IgD-negative memory B cell (primary cell): ENCODE measurements around the gene C2orf49. TPM values are rescaled to one million over a fixed set of nuclear protein-coding genes. Genes with fewer than 3 reads are reported as not detected.
A peak's percentile ranks its signal among the peaks of the same experiment; 100 is the strongest.

Source experiments
- H3K27ac Mint-ChIP-seq, 3 donors: one replicate each; pipeline ENCODE4 v1.8.0; 2020 to 2022; ENCODE audit warnings: mild to moderate bottlenecking in 3 of 3, mixed read lengths in 3 of 3, moderate library complexity in 1 of 3
- H3K27me3 Mint-ChIP-seq: one replicate; pipeline ENCODE4 v1.8.0; 2021; ENCODE audit warnings: mixed read lengths
- H3K36me3 Mint-ChIP-seq: one replicate; pipeline ENCODE4 v1.8.0; 2020; ENCODE audit warnings: mild to moderate bottlenecking, mixed read lengths
- H3K4me1 Mint-ChIP-seq, 3 donors: one replicate each; pipeline ENCODE4 v1.8.0; 2020 to 2022; ENCODE audit warnings: mixed read lengths in 3 of 3, mild to moderate bottlenecking in 1 of 3
- H3K4me3 Mint-ChIP-seq, 4 donors: one replicate each; pipeline ENCODE4 v1.8.0; 2020 to 2022; ENCODE audit warnings: mild to moderate bottlenecking in 4 of 4, mixed read lengths in 4 of 4, moderate library complexity in 3 of 4
- H3K9me3 Mint-ChIP-seq, 3 donors: one replicate each; pipeline ENCODE4 v1.8.0; 2020 to 2021; ENCODE audit warnings: mixed read lengths in 3 of 3, mild to moderate bottlenecking in 1 of 3
- polyA plus RNA-seq: library from polyadenylated mRNA; unstranded; fragments of 300-500 nt; fragmentation: Illumina TruSeq; gene quantifications from one replicate; pipeline ENCODE4 v1.2.3, GENCODE V29; 2021

C2orf49 gene
- polyA plus RNA-seq, 1 donor from 2014 or later: 11.3 TPM

DNA sequence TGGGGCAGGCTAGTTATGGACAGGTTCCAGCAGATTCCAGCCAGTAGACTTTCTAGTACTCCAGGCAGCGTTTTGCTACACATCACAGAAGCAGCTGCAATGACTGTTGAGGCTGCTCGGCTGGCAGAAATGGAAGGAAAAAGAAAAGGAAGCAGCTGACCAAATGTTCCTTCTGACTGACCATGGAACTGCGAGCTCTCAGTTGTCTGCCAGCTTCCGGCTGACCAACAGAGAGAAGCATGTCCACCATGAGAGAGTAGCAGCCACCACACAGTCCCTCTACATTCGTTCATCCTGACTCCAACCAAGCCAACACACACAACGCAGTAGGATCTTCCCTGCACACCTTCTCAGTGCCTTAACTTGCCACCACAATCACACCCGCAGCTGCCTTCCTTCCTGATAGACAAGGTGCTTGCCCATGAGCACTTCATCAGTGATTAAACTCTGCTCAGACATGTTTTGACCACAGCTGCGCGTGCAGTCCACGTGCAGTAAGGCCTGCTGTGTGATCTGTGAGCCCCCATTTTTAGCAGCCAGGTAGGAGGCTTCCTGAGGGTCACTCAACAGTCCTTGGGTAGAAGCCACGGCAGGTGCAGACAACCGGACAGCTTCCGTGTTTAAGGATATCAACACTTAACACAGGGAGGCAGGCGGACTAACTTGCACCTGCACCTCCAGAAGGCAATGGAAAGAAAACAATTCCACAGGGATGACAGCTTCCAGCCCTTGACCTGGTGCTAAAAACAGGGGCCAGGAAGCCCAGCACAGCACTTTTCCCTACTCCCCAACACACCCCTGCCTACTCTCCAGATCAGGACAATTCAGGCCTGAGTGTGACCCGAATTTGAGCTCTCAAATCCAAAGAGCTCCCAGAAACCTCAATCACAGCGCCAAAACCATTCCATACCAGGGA lies 8.8 kb upstream of the C2orf49 start:
- peaks cover 31 to 39% (median 32%) of the 10 kb centered on the region in 3 donors for H3K4me1 Mint-ChIP-seq
- no peaks in the 10 kb centered on the region for H3K27me3 Mint-ChIP-seq
- peak overlapping the region; percentile 80 to 100 (median 96) for H3K4me3 Mint-ChIP-seq
- peaks cover 1% of the 10 kb centered on the region for H3K36me3 Mint-ChIP-seq
- peak overlapping the region; percentile 79 to 98 (median 95) for H3K27ac Mint-ChIP-seq
- no peaks in the 10 kb centered on the region for H3K9me3 Mint-ChIP-seq

DNA sequence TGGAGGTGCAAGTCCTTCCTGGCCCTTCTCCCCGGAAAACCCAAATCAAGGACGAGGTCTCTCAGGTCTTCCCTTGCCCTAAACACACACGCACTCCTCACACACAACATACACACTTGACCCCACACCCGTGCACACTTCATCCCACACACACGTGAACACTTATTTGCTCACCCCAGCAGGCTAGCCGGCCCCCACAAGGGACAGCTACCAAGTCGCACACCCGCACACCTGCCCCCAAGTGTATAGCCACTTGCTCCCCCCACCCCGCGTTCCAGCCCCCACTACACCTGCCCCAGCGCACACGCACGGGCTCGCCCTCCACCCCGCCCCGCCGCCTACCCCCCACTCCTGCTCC lies 8.2 kb upstream of the C2orf49 start:
- H3K36me3 Mint-ChIP-seq: peaks cover 1% of the 10 kb centered on the region
- H3K4me1 Mint-ChIP-seq: peaks cover 27 to 34% (median 28%) of the 10 kb centered on the region in 3 donors
- H3K9me3 Mint-ChIP-seq: no peaks in the 10 kb centered on the region
- H3K27me3 Mint-ChIP-seq: no peaks in the 10 kb centered on the region
- H3K4me3 Mint-ChIP-seq: peak overlapping the region; percentile 80 to 100 (median 96)
- peak overlapping the region; percentile 79 to 98 (median 95) for H3K27ac Mint-ChIP-seq

DNA sequence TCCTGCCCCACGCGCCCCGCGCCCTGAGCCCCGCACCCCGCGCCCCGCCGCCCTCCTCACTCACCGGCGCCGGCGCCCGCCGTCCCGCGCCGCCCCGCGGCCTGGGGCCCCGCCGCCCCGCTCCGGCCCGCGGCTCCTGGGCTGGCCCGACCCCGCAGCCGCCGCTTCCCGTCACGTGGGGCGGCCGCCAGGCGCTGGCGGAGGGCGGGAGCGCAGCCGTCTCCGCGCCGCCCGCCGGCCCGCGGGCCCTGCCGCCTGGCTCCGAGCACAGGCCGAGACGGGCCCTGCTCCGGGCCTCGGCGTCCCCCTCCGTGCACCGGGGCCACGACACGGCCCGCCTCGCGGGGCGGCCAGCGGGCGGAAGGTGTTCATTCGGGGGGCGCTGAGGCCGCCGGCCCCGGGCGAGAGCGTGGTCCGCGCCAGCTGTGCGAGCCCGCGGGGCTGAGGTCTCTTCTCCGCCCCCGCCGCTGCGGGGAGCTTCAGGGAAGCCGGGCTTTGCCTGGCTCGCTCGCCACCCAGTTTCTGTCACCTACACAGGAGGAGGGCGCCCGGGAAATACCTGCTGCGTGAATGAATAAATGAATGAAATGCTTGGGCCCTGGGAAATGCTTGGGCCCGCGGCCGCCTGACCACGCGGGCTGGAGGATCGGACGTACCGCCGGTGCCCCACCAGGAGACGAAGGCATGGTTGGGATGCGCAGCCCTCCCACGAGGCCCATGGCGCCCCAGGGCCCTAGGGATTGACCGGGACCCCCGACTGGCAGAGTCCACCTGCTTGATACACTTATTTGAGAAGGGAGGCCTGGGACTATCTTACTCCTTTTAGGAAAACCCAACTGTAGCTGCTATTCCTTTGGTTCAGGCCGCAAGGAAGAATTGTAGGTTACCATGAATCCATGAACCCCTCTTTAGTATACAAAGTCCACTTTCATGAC lies 7.5 kb upstream of the C2orf49 start, which contains the start of gene TGFBRAP1:
TSS of gene TGFBRAP1 (minus strand) at position 175 of the 935 bp plus-strand sequence. CDS start 21,434 bp downstream, outside the sequence.
- Mint-ChIP-seq H3K4me1 (peaks cover 24 to 32% (median 26%) of the 10 kb centered on the region in 3 donors), H3K9me3 (no peaks in the 10 kb centered on the region), H3K4me3 (peak within 1 kb of the TSS; percentile 91 to 100 (median 96)), H3K36me3 (peaks cover under 1% of the 10 kb centered on the region), H3K27ac (peak within 1 kb of the TSS; percentile 79 to 99 (median 95)), H3K27me3 (no peaks in the 10 kb centered on the region)

DNA sequence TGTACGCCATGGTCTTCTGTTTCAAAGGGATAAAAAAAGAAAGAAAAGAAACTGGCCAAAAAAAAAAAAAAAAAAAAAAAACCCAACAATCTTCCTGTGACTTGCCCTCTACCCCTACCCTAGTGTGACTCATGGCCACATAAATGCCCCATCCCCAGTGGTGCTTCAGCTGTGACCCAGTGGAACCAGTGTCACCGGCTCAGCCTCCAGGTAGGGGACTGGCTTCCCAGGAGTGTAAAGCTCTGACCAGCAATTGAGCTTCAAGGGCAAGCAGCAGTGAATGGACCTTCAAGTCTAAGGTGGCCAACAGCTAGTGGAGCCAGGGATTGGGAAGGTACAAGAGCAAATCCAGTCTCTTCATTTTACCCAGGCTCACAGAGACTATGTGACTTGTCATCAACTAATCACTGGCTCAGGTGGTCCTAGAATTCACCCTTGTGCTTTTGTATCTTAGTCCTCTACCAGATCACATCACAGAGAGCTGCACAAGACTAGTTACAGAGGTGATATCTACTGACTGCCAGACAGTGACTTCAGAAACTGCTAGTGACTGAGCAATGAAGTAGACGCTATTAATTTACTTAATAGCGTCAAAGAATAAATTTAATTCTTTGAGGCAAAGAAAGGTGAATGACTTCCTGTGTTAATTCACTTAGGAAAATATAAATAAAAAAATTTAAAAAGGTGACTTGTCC lies 6.5 kb upstream of the C2orf49 start:
- peaks cover 20 to 22% (median 22%) of the 10 kb centered on the region in 3 donors for H3K4me1 Mint-ChIP-seq
- peak overlapping the region; percentile 56 to 99 (median 93) for H3K27ac Mint-ChIP-seq
- no peaks in the 10 kb centered on the region for H3K9me3 Mint-ChIP-seq
- H3K36me3 Mint-ChIP-seq: no peaks in the 10 kb centered on the region
- H3K27me3 Mint-ChIP-seq: no peaks in the 10 kb centered on the region
- peak overlapping the region; percentile 85 to 96 (median 92) for H3K4me3 Mint-ChIP-seq

DNA sequence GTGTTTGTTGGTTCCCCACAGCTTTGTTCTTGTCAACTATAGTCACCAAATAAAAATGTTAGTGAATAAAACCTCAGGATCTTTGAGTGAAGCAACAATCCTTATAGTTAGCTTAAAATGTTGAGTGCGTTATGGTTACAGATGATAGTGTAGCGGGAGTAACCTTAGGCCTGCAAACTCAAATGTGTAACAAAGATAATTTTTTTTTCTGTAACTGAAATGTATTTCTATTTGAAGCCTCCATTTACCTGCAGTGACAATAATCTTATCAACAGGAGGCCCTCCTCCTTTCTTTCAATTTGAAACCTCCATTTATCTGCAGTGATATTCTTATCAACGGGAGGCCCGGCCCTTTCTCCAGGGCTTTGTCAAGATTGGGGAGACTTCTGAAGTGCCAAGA lies 3.1 kb upstream of the C2orf49 start:
- no peaks in the 10 kb centered on the region for H3K27me3 Mint-ChIP-seq
- peak overlapping the region in 1 of 3 donors; percentile 98 for H3K27ac Mint-ChIP-seq
- H3K4me1 Mint-ChIP-seq: peaks cover 17 to 25% (median 24%) of the 10 kb centered on the region in 3 donors
- no peak overlapping the region for H3K4me3 Mint-ChIP-seq
- H3K36me3 Mint-ChIP-seq: no peaks in the 10 kb centered on the region
- no peaks in the 10 kb centered on the region for H3K9me3 Mint-ChIP-seq

DNA sequence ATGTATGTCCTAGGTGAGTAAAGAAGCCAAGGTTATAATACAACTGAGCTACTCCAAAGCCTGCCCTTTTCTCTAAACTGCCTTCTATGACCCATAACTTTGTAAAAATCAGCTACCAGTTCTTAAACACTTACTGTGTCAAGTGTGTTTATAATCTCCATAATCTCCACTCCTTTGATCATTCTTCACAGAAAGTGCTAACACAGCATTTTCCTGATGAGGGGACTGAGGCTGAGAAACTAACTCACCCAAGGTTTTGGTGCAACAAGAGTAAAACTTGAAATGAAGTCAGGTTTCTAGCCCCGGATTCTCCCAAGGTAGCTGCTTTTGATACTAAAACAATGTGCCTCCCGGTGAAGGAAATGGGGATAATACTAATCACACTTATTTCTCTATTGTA lies 1.9 kb upstream of the C2orf49 start:
- peak overlapping the region in 1 of 4 donors; percentile 45 for H3K4me3 Mint-ChIP-seq
- H3K4me1 Mint-ChIP-seq: peaks cover 22 to 23% (median 23%) of the 10 kb centered on the region in 3 donors
- peak overlapping the region in 1 of 3 donors; percentile 98 for H3K27ac Mint-ChIP-seq
- no peaks in the 10 kb centered on the region for H3K9me3 Mint-ChIP-seq
- H3K27me3 Mint-ChIP-seq: no peaks in the 10 kb centered on the region
- no peaks in the 10 kb centered on the region for H3K36me3 Mint-ChIP-seq

DNA sequence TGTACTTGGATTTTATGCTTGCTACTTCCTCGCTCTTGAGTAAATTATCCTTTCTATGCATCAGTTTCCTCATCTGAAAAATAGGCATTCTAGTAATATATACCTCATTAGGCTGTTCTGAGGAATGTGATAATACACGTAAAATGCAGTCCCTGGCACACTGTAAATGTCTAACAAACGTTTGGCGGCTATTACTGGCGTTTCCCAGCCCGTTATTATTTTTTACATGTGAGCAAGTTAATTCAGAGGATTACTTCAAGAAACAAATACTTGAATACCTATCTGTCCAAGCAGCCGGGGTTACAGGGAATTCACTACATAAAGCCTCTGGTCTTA lies 586 bp upstream of the C2orf49 start:
- H3K4me1 Mint-ChIP-seq: peaks cover 20 to 23% (median 22%) of the 10 kb centered on the region in 3 donors
- no peaks in the 10 kb centered on the region for H3K36me3 Mint-ChIP-seq
- no peaks in the 10 kb centered on the region for H3K27me3 Mint-ChIP-seq
- H3K4me3 Mint-ChIP-seq: peak overlapping the region; percentile 96 to 100 (median 98)
- H3K9me3 Mint-ChIP-seq: no peaks in the 10 kb centered on the region
- peak overlapping the region; percentile 98 to 100 (median 100) for H3K27ac Mint-ChIP-seq

DNA sequence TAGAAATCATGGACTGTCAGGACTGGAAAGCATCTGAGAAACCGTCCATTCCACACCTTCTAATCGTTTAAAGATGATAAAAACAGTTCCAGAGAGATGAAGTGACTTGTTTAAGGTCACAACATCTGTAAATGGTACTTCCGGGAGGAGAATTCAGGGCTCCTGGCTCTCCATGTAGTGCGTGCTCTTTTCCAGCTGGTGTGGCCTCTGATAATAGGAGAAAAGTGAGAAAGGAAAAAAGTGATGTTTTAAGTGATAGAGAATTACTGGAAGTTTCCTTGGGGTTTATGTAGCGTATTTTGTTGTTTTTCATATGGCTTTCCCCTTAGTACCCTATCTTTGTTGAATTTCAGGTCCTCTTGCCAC lies 663 bp downstream of the C2orf49 start:
- Mint-ChIP-seq H3K9me3 (no peaks in the 10 kb centered on the region), H3K27ac (peak overlapping the region; percentile 98 to 100 (median 100)), H3K27me3 (no peaks in the 10 kb centered on the region), H3K4me1 (peaks cover 20 to 23% (median 22%) of the 10 kb centered on the region in 3 donors), H3K4me3 (peak overlapping the region; percentile 96 to 100 (median 98)), H3K36me3 (no peaks in the 10 kb centered on the region)

DNA sequence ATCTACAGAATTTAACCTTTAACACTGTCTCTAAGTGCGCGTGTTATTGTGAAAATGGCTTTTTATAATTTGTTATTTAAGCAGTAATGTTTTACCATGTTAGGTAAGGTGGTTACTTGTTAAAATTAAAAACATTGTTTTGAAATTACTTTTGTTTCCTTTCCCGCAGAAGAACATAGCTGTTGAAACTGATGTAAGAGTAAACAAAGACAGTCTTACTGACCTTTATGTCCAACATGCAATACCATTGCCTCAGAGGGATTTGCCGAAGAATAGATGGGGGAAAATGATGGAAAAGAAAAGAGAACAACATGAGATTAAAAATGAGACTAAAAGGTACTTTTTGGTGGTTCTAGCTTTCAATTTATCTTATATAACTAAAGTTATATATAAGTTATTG lies 2.1 kb downstream of the C2orf49 start:
- H3K27me3 Mint-ChIP-seq: no peaks in the 10 kb centered on the region
- H3K9me3 Mint-ChIP-seq: no peaks in the 10 kb centered on the region
- H3K4me3 Mint-ChIP-seq: peak overlapping the region in 1 of 4 donors; percentile 99
- peak overlapping the region in 2 of 3 donors; percentile 14 to 59 for H3K27ac Mint-ChIP-seq
- H3K36me3 Mint-ChIP-seq: no peaks in the 10 kb centered on the region
- peaks cover 20 to 23% (median 22%) of the 10 kb centered on the region in 3 donors for H3K4me1 Mint-ChIP-seq

DNA sequence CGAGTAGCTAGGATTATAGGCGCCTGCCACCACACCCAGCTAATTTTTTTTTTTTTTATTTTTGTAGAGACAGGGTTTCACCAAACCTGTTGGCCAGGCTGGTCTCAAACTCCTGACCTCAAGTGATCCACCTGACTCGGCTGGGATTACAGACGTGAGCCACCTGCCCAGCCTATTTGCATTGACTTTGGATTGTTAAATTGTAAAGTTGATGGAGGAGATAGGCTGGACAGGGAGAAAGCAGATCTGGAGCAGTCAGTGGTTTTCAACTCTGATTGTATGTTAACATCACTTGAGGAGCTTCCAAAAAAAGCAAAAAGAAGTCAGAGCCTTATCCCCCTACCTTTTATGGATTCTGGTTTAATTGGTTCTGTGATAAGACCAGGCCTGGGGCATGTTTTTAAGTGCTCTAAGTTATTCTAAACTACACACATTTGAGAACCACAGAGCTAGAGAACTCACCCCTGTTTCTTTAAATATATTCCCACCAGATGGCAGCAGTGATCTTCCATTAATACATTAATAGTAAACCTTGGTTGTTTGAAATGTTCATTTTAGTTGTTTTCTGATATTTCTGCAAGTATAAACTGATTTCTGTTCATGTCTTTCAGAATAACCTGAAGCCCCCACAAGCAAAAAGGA lies 7.5 kb downstream of the C2orf49 start:
- Mint-ChIP-seq H3K4me1 (peaks cover 2 to 11% (median 3%) of the 10 kb centered on the region in 3 donors), H3K9me3 (no peaks in the 10 kb centered on the region), H3K36me3 (peaks cover 3% of the 10 kb centered on the region), H3K4me3 (peak overlapping the region in 1 of 4 donors; percentile 37), H3K27ac (no peak overlapping the region), H3K27me3 (no peaks in the 10 kb centered on the region)

DNA sequence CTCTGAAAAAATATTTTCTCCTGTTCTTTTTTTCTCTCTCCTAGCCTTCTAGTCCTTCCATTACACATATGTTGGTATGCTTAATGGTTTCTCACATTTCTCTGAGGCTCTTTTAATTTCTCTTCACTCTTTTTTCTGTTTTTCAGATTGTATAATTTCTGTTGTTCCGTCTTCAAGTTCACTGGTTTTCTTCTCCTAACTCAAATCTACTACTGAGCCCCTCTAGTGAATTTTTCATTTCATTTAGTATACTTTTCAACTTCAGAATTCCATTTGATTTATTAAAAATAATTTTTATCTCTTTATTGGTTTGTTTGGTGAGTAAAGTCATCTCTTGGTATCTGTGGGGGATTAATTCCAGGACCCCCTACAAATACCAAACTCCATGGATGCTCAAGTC lies 19.8 kb downstream of the C2orf49 start:
- H3K27ac Mint-ChIP-seq: no peak overlapping the region
- peaks cover 7% of the 10 kb centered on the region in 3 donors for H3K9me3 Mint-ChIP-seq
- H3K4me1 Mint-ChIP-seq: peaks cover 0 to 4% (median 3%) of the 10 kb centered on the region in 3 donors
- peaks cover 40% of the 10 kb centered on the region for H3K36me3 Mint-ChIP-seq
- H3K4me3 Mint-ChIP-seq: no peak overlapping the region
- H3K27me3 Mint-ChIP-seq: no peaks in the 10 kb centered on the region

DNA sequence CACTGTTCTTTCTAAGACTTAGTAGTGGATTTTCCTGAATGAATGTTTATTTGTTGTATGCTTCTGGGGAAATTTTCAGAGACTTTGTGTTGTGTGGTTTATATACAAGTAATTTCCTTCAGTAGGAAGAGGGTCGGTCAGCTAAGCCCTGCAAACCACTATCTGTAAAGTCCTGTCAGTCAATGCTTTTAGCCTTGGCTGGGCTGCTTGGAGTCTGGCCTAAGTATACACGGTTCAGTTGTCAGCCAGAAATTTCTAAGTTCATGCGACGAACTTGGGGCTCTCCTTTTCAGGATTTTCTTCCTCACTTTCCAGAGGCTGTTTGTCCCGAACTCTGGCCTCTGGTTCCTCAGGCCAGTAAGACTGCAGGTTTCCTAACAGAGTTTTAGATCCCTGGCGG lies 21.3 kb downstream of the C2orf49 start:
- H3K36me3 Mint-ChIP-seq: peaks cover 37% of the 10 kb centered on the region
- peaks cover 0 to 4% (median 3%) of the 10 kb centered on the region in 3 donors for H3K4me1 Mint-ChIP-seq
- no peaks in the 10 kb centered on the region for H3K27me3 Mint-ChIP-seq
- peak overlapping the region in 1 of 3 donors; percentile 67 for H3K27ac Mint-ChIP-seq
- H3K4me3 Mint-ChIP-seq: peak overlapping the region in 1 of 4 donors; percentile 49
- peaks cover 7% of the 10 kb centered on the region in 3 donors for H3K9me3 Mint-ChIP-seq

DNA sequence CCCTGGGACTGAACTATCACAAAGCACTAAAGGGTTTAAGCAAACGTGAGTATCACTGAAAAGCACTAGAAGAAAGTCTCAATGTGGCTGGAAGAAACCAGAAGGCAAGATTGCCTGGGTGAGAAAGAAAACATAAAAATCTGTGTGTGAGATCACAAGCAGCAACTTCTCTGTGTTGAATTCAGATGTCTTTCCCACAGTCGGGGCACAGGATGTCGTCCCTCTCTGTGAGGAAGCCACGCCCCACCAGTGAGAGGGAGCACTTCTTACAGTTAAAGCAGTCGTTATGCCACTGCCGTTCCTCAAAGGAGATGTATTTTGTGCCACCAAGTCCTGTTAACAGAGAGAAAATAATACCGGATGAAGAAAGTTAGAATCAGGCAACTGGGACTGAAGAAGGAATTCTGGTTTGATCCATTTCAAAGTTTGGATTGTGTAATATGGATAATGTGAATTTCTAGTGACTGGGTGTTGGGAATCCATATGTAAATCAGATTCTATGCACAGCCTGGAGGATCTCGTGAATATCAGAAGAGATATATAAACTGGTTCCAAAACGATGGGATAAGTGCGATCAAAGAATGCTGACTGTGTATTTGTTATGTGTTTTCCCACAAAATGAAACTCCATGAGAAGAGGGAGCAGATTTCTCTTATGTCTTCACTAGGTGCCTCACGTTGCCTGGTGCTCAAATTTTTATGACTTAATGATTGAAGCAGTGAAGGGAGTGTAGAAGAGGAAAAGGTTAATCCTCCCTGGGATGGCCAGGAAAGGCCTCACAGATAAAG lies 24.0 kb downstream of the C2orf49 start:
- peaks cover 26% of the 10 kb centered on the region for H3K36me3 Mint-ChIP-seq
- H3K27me3 Mint-ChIP-seq: no peaks in the 10 kb centered on the region
- no peak overlapping the region for H3K27ac Mint-ChIP-seq
- peaks cover 0 to 4% (median 3%) of the 10 kb centered on the region in 3 donors for H3K4me1 Mint-ChIP-seq
- H3K9me3 Mint-ChIP-seq: peaks cover 5 to 7% (median 7%) of the 10 kb centered on the region in 3 donors
- no peak overlapping the region for H3K4me3 Mint-ChIP-seq
